H1 (cell line): ENCODE measurements around the gene KIF15. TPM values are rescaled to one million over a fixed set of nuclear protein-coding genes. Genes with fewer than 3 reads are reported as not detected.

Source experiments
- ATF2 ChIP-seq: IDR thresholded peaks from 2 replicates; pipeline ENCODE4 v1.6.1; 2012; ENCODE audit warnings: low read length, inconsistent platforms
- USF2 ChIP-seq: IDR thresholded peaks from 2 replicates; pipeline ENCODE4 v1.6.1; 2011; ENCODE audit warnings: low read length, improper control_type of control experiment
- polyA plus RNA-seq, 7 experiments: library from polyadenylated mRNA; depleted of rRNA in 3 of 7; stranded (reverse) in 5 of 7; unstranded in 2 of 7; fragments of >200 nt in 5 of 7; fragments of 200-250 nt in 2 of 7; gene quantifications; 1 replicate in 5 of 7; 2 replicates in 1 of 7; 4 replicates in 1 of 7; pipeline versions ENCODE4 v1.2.1 to v1.2.3, GENCODE V29; 2011 to 2013; ENCODE audit warnings: missing spikeins in 2 of 7, mixed read lengths in 2 of 7
- total RNA-seq: library from RNA; stranded (reverse); fragmentation: NEBNext Ultra II Directional; extraction: Animal tissue kit (Norgen Biotek cat#: 25700); gene quantifications from 2 replicates; pipeline ENCODE4 v1.2.1, GENCODE V29; 2021

KIF15 gene
- total and polyA plus RNA-seq, 2 of the 8 experiments (the other 6 are each of a cell fraction or from before 2014, with no cell fraction given): 4.2 to 25.5 TPM

GRCh38 chr3:44899683-44900367, 138.2 kb downstream of the KIF15 start (continued):
- no peak for TF ChIP-seq USF2
- TF ChIP-seq ATF2: no peak
- TF ChIP-seq, all 59 proteins: peak for 0
